Lung (tissue), 12 donors: ENCODE data around the gene CYS1. TPM values are rescaled to one million over a fixed set of nuclear protein-coding genes. Genes with fewer than 3 reads are reported as not detected.

ENCODE experiments used
- ATAC-seq: fragments of 200-7000 bp; cut with Tn5 transposase; one replicate; pipeline ENCODE4 v1.9.1; 2020; ENCODE audit warnings: moderate number of reproducible peaks; ENCODE audit not compliant: insufficient read depth, low FRiP score
- DNase-seq, 3 donors: peaks; one replicate each; pipeline ENCODE4 v3.0.0-alpha.2; 2013 to 2017
- H3K27ac ChIP-seq, 2 donors: one replicate each; pipeline ENCODE4 v1.5.1; 2013; ENCODE audit warnings: mild to moderate bottlenecking in 2 of 2, moderate library complexity in 2 of 2, control low read depth in 1 of 2, inconsistent platforms in 1 of 2, low read depth in 1 of 2, low read length in 1 of 2
- H3K27me3 ChIP-seq, 3 donors: one replicate each; pipeline ENCODE4 v1.5.1; 2013; ENCODE audit warnings: low read length in 2 of 3; ENCODE audit not compliant: control insufficient read depth in 3 of 3, insufficient read depth in 3 of 3
- H3K36me3 ChIP-seq, 4 donors: one replicate each; pipeline ENCODE4 v1.5.1; 2013; ENCODE audit warnings: low read length in 4 of 4, mild to moderate bottlenecking in 1 of 4, moderate library complexity in 1 of 4; ENCODE audit not compliant: control insufficient read depth in 4 of 4, insufficient read depth in 4 of 4
- H3K4me1 ChIP-seq, 5 donors: one replicate each; pipeline ENCODE4 v1.5.1; 2013; ENCODE audit warnings: low read length in 5 of 5, mild to moderate bottlenecking in 2 of 5, moderate library complexity in 1 of 5; ENCODE audit not compliant: control insufficient read depth in 5 of 5, insufficient read depth in 5 of 5
- H3K4me3 ChIP-seq: one replicate; pipeline ENCODE4 v1.5.1; 2013; ENCODE audit warnings: mild to moderate bottlenecking, control low read depth, moderate library complexity
- H3K9ac ChIP-seq, 2 donors: one replicate each; pipeline ENCODE4 v1.5.1; 2013; ENCODE audit warnings: low read length in 2 of 2, control low read depth in 1 of 2; ENCODE audit not compliant: insufficient read depth in 1 of 2
- H3K9me3 ChIP-seq, 4 donors: one replicate each; pipeline ENCODE4 v1.5.1; 2013; ENCODE audit warnings: low read length in 3 of 4, mild to moderate bottlenecking in 1 of 4, moderate library complexity in 1 of 4; ENCODE audit not compliant: control insufficient read depth in 4 of 4, insufficient read depth in 3 of 4
- CTCF ChIP-seq: IDR thresholded peaks from 2 replicates; pipeline ENCODE4 v1.5.1; 2012; ENCODE audit warnings: mild to moderate bottlenecking; ENCODE audit errors: control extremely low read depth, extremely low read depth
- WGBS, 2 donors: extraction: QIAGEN DNeasy Blood & Tissue Kit; methylation state at CpG; one replicate each; pipeline ENCODE4 v1.1.7; 2013; 5-methylcytosine and 5-hydroxymethylcytosine counted together
- polyA plus RNA-seq, 2 donors: library from polyadenylated mRNA; stranded (reverse); fragments of 200-250 nt; gene quantifications; one replicate each; pipeline ENCODE4 v1.2.1, GENCODE V29; 2013
- total RNA-seq, 2 donors: library from RNA; depleted of rRNA in 1 of 2; stranded (reverse); fragments of >200 nt in 1 of 2; gene quantifications; one replicate each; pipeline ENCODE4 v1.2.1, GENCODE V29; 2014 to 2021
- donor health status: control.
- donor health status: control.
- donor health status: Bipolar disorder and iron deficiency.
- donor health status: healthy.
- donor health status: DM: yes; HTN: yes; CAD: no.

CYS1 gene
- total and polyA plus RNA-seq, 4 donors, result 0.35 to 5.1 (median 1.0) TPM

DNA sequence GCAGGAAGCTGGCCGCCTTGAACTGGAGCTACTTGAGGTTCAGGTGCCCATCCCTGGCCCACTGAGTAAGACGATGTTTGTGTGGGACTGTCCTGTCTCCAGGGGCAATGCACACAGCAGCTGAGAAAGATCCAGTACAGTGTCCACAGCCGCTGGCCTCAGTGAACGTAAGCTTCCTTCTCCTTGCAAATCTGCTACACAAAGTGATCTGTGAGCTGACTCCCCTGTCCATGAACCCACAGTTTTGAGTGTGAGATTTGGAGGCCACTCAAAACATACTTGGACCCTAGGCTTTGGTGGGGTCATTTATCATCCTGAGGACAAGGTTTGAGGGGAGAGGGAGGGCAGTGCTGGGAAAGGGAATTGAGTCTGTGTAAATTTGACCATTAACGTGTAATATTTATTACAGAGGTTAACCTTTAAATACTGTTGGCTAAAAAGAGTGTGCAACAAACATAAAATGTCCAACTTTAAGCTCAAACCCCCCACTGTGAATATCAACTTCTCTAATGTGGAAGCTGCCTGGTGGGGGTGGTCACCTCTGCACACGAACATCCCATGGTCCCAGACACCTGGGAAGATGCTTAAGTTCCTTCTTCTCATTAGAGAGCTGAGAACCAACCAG lies 4.9 kb upstream of the CYS1 start:
- no peak for DNase-seq
- Histone ChIP-seq H3K9me3 (peaks cover 0 to 2% (median 0%) of the 10 kb centered on the region in 4 donors), H3K4me3 (no peak overlapping the region), H3K9ac (no peak overlapping the region), H3K4me1 (peaks cover 0 to 14% (median 4%) of the 10 kb centered on the region in 5 donors), H3K27ac (no peak overlapping the region), H3K27me3 (peaks cover 0 to 32% (median 25%) of the 10 kb centered on the region in 3 donors), H3K36me3 (no peaks in the 10 kb centered on the region)
- no peak for TF ChIP-seq CTCF
- WGBS, 2 donors, result 75 to 77% methylated on average over 6 of the region's 6 CpGs
- ATAC-seq, result no peak

- H3K9me3 ChIP-seq, result peaks cover 0 to 1% (median 0%) of the 10 kb centered on the region in 4 donors
- H3K4me1 ChIP-seq, result peaks cover 0 to 14% (median 4%) of the 10 kb centered on the region in 5 donors
- H3K9ac ChIP-seq, result no peak overlapping the region
- ATAC-seq (no peak), DNase-seq (no peak)
- TF ChIP-seq CTCF, result no peak
- no peak overlapping the region for H3K4me3 ChIP-seq
- H3K27me3 ChIP-seq, result peaks cover 0 to 23% (median 19%) of the 10 kb centered on the region in 3 donors
- 77 to 80% methylated on average over 12 of the region's 12 CpGs for whole genome bisulfite sequencing, 2 donors
- H3K36me3 ChIP-seq, result no peaks in the 10 kb centered on the region
- no peak overlapping the region for H3K27ac ChIP-seq
Measured at GRCh38 chr2:10084223-10084865, 4.1 kb upstream of the CYS1 start.

DNA sequence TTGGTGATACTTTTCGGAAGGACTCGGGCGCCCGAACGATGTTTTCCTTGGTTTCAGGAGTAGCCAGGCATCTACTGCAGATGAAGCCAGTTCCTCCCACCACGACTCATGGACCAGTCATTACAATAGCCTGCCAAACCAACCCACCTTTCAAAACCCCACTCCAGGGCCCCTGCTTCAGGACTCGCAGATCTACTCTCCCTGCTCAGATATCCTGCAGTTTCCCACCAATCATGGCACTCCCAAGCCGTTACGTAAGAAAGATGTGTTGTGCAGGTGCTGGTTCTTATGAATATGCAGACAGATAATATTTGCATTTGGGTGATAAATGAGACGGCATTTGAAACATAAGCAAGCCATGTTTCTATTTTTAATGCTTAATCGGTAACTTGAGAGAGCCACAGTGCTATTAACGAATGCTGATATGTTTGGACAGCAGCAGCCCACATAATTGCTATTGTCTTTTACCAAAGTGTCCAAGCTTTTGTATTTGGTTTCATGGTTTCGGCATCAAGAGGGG lies 3.5 kb upstream of the CYS1 start:
- WGBS, 2 donors, result 71 to 75% methylated on average over 13 of the region's 13 CpGs

More for the DNA sequence above, 3.5 kb upstream of the CYS1 start:
- Histone ChIP-seq H3K4me3 (no peak overlapping the region), H3K9me3 (no peaks in the 10 kb centered on the region), H3K36me3 (no peaks in the 10 kb centered on the region), H3K27me3 (peaks cover 0 to 23% (median 16%) of the 10 kb centered on the region in 3 donors), H3K4me1 (peaks cover 0 to 14% (median 6%) of the 10 kb centered on the region in 5 donors), H3K9ac (no peak overlapping the region), H3K27ac (no peak overlapping the region)
- DNase-seq (no peak), ATAC-seq (no peak)
- TF ChIP-seq CTCF, result no peak
